ENCODE data around the gene MYCBP2.

GRCh38 chr13:77338961-77339401 is 12.1 kb upstream of the MYCBP2 start:
- TF ChIP-seq CTCF (IDR thresholded peaks at IDR 0.05) (no peak), POLR2A (IDR thresholded peaks at IDR 0.05) (no peak), EP300 (IDR thresholded peaks at IDR 0.05) (no peak)

All from tibial nerve (tissue), 4 donors.